HUDEP-2 (cell line): Measurements from ENCODE around the gene TYSND1.
A peak's percentile ranks its signal among the peaks of the same experiment; 100 is the strongest.
"Not testable (repeated sequence)": the region's sequence is repeated elsewhere in the genome, so short reads cannot be mapped to it uniquely, and the experiment has no call there.

Experiments
- DNase-seq, 76 experiments: peaks; one replicate each; lab custom pipeline; 2025; ENCODE audit not compliant: unreplicated experiment in 76 of 76; lab: John Stamatoyannopoulos, UW

Gene TYSND1, protein sequence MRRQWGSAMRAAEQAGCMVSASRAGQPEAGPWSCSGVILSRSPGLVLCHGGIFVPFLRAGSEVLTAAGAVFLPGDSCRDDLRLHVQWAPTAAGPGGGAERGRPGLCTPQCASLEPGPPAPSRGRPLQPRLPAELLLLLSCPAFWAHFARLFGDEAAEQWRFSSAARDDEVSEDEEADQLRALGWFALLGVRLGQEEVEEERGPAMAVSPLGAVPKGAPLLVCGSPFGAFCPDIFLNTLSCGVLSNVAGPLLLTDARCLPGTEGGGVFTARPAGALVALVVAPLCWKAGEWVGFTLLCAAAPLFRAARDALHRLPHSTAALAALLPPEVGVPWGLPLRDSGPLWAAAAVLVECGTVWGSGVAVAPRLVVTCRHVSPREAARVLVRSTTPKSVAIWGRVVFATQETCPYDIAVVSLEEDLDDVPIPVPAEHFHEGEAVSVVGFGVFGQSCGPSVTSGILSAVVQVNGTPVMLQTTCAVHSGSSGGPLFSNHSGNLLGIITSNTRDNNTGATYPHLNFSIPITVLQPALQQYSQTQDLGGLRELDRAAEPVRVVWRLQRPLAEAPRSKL

DNA sequence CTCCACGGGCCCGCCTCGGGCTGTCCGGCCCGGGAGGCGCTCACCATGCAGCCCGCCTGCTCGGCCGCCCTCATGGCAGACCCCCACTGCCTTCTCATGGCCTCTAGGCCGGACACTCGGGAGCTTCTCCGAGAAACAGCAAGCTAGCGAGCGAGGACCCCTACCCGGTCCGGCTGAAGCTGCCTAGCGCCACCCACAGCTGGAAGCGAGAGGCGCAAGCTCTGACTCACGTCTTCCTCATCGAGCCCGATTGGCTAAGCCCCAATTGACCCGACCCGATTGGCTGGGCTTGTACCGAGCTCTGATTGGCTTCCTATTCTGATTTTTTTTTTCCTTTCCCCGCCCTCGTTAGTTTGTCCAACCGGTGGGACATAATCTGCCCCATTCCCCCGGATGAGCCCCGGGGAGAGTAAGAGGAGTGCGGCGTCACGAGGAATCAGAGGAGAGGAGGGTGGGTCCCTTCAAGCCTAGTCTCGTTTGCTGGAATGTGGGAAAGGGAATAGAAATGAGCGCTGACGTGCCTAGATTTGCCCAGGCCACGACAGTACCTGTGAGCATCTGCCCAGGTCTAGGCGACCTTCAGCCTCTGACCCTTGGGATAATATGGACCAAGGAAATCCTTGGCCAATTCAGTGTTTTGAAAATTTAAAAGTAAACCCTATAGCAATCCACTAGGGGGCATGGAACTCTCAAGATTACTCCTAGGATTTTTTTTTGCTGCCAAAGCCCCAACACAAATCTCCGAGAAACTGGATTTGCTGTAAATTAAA is at the start of gene TYSND1:
TSS of gene TYSND1 (minus strand) at position 212 of the 770 bp plus-strand sequence. CDS start at position 98, 114 bp downstream.
- peak in 75 of 76 experiments; percentile 50 to 97 (median 91) for DNase-seq

DNA sequence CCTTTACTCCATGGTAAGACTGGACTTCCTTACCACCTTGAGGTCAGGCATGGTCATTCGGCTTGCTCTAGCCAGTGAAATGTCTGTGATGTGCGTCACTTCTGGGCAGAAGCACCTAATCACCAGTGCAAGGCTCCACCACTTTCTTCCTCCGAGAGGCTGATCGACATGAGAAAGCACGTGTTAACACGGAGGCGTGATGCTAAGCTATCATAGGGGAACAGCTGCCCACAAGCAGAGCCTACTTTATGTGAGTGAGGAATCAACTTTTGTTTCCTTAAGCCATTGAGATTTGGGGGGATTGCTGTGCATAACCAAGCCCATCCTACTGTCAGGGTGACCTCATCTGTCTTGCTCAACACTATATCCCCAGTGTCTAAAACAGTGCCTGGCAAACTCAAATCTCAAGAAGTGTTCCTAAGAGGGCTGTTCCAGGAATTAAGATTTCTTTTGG is 46.9 kb upstream of the TYSND1 start:
- DNase-seq = no peak

- no peak for DNase-seq
Measured at GRCh38 chr10:70192326-70192968, 45.9 kb upstream of the TYSND1 start.

- no peak for DNase-seq
Measured at GRCh38 chr10:70191972-70192305, 45.4 kb upstream of the TYSND1 start.

GRCh38 chr10:70191161-70191971 is 44.9 kb upstream of the TYSND1 start:
- no peak for DNase-seq

DNA sequence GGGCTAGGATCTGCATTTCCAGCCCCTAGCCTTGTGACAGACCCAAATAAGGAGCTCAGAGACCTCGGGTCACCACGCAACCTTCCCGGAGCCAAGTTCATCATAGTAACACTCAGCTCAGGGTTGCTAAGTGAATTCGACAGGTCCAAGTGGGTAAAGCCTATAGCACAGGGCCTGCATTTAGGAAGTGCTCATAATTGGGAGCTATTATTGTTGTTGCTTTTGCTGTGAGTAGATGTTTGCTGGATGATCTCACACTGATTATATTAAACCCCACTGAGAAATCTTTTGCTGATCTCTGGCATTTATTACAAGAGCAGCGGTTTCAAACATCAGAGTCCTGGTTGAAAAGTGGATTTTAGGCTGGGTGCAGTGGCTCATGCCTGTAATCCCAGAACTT is 44.1 kb upstream of the TYSND1 start:
- DNase-seq = no peak

DNA sequence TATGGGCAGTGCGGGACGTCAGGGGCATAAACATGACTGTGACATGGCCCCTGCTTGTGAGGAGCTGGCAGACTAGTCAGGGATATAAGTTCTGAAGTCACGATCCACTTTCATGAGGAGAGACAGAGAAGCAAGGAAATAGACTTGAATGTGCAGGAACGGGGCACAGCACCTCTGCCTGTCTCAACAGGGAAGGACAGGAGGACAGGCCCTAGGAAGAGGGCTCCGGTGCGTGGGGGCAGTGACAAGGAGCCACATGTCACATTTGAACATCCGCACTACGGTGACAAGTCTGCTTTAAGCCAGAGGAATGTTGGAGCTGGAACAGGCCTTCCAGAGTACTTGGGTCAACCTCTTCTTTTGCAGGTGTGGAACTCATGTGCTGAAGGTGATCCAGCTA is 43.6 kb upstream of the TYSND1 start:
- no peak for DNase-seq

DNA sequence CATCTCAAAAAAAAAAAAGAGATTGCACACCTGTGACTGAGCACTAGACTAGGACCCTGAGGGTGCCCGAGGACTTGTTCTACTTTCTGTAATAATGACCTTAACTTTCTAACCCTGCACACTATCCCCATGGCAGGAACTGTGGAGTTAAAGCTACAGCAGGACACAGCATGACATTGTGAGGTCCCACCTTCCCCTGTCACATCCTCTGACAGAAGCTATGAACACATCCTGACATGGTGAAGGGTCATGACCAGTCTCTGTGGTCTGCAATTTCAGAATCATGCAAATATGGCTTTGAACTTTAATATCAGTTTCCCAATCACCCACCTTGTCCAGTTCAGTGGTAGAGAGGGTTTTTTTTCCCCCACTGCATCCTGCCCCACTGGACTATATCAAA is 42.3 kb upstream of the TYSND1 start:
- DNase-seq = no peak

GRCh38 chr10:70186571-70186970 is 40.1 kb upstream of the TYSND1 start:
- DNase-seq = no peak

DNA sequence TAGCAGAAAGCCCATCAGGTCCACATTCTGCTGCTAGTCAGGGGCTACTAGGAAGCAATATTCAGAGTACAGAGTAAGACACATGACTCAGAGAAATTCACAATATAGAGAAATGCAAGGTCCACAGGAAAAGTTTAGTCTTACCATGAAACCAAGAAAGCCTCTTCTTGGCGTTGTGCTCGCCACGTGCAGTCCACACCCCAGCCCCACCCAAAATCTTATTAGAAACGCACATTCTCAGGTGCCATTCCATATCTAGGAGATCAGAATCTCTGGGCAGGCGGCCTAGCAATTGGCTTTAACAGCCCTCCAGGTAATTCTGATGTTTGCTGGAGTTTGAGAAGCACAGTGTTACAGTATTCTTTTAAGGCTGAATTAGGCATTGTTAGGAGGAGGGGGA is 39.6 kb upstream of the TYSND1 start:
- DNase-seq = no peak

- DNase-seq = no peak
Measured at GRCh38 chr10:70183304-70183703, 36.8 kb upstream of the TYSND1 start.

GRCh38 chr10:70179209-70179608 is 32.7 kb upstream of the TYSND1 start:
- not testable (repeated sequence) for DNase-seq

DNA sequence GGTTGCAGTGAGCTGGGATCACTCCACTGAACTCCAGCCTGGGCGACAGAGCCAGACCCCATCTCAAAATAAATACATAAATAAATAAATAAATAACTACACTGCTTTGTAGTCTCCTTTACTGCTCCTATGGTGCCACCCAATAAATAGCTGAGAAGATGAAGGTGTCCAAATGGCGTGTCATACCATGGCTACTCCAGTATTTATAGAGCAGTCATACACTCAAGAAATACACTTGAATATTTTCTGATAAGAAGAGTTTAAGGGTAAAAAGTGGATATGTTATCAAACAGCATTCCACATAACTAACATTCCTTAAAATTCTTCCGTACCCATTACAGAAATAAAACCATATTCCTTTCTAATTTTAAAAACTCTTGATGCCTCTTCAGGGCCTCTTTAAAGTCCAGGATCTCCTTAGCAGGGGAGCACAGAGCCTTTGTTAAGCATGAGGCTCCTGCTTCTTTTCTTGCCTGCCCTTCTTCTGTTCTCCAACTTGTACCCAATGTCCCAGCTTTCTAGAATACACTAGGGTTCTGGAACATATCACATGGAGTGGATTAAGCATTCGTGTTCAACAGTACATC is 31.7 kb upstream of the TYSND1 start:
- no peak for DNase-seq

DNA sequence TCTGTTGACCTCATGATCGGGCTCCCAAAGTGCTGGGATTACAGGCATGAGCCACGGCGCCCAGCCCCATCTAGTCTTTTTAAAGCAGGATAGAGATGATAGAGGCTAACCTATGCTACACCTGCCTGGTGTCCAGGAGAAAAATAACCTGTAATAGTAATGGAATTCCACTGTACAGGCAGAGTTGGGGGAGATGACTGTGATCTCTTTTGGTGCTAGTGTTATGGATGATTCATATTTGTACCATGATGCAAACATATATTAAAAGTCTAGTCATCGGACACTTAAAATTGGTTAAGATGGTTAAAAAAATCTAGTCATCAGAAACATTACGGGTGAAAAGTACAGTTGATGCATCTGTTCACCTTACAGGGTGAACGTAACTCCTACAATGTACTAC is 29.9 kb upstream of the TYSND1 start:
- no peak for DNase-seq

GRCh38 chr10:70175516-70175915 is 29.0 kb upstream of the TYSND1 start:
- DNase-seq = no peak

DNA sequence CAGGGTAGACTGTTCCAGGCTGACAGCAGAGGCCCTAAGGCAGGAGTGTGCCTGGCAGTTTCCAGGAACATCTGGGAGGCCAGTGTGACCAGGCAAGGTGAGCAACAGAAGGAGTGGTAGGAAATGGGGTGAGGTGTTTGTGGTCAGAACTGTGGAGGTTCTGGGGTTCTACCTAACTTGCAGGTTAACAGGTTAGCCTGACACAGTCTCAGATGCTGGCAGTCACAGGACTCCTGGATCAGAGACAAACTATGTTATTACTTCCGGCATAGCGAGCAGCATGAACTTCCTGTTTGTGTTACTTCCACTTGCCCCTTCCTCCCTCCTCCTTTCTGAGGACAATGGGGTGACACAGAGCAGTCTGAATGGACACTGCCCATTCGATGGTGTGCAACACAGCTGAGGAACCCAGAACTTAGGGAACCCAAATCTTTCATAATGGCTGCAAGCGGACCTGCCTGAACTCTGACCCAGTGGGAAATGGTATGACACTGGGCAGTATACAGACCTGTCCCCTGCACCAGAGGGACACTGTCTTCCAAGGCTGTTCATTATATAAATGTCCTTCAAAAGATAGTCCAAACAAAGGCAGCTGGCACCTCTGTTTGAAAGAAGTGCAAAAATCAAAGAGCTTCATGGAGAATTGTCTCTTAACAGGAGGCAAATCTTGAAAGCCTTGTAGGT is 27.7 kb upstream of the TYSND1 start:
- no peak for DNase-seq

DNA sequence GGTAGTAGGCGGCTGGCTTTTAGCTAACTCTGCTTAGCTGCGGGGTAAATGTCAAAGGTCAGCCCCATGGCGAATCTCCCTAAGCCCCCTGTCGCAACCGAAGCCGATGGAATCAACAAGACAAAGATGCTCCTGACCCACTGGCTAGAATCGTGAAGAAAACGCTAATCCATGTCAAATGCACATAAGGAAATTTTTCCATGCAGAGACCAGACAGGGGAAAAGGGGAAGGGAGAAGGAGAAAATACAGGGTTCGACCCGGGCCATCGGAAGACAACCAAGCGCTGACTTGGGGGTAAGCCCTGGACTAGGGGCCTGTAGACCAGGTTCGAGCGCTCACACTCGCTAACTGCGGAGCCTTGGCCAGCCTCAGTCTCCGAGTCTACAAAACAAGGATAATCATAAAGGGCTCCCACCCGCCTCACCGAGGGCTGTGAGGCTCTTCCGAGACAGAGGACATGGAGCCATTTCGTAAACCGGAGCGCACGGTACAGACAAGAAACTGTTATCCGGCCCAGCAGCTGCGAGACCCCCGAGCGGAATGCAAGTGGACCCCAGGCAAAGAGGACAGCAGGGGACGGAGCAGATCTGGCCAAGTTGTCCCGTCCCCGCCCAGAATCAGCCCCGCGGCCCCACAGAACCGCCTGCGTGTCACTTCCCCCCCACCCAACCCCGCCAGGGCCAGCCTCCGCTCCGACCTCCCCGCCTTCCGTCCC is 23.3 kb upstream of the TYSND1 start:
- DNase-seq = peak in 12 of 76 experiments; percentile 10 to 56 (median 42)

DNA sequence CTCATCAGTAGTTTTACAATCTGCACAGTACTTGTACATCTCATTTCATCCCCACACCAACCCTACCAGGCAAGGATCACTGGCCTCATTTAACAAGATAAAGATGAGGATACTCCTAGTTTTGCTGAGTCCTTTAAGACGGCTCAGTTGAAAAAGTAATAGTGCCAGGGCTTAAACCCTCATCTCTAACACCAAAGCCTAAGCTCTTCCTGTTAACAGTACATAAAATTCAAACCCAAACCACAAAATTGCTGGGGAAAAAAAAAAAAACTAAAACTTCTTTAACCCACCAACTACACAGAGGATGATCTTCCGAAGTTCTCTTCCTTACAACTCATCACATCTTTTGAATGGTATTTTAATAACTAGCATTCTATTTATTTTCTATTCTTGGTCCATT is 22.5 kb upstream of the TYSND1 start:
- peak in 1 of 76 experiments; percentile 2 for DNase-seq

GRCh38 chr10:70167246-70167645 is 20.7 kb upstream of the TYSND1 start:
- no peak for DNase-seq
